Measurements from ENCODE around the gene PTEN.

Gene PTEN

DNA sequence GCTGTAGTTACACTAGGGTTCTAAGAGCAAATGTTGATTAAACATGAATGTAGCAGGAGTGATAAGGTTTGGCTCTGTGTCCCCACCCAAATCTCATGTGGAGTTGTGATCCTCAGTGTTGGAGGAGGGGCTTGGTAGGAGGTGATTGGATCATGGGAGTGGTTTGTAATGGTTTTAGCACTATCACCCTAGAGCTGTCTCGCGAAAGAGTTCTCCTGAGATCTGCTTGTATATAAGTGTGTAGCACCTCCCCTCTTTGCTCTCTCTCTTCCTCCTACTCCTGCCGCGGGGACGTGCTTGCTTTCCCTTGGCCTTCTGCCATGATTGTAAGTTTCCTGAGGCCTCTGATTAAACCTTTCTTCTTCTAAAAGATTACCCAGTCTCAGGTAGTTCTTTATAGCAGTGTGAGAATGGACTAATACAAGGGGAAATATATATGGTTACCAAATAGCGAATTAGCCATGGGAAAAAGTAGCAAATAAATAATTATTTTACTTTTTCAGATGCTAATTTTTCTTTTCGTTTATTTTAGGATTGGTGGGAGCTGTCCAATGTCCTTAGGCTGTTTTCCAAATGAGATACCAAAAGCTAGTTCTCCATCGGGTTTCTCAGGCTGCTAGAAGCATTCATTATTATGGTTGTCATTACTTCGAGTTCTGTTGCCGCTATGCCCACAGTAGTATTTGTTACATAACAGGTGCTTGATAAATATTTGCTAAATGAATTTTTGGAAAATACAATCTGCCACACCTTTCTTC, 58.7 kb downstream of the PTEN start:
- no peak for DNase-seq (ENCODE audit: low read depth)

DNA sequence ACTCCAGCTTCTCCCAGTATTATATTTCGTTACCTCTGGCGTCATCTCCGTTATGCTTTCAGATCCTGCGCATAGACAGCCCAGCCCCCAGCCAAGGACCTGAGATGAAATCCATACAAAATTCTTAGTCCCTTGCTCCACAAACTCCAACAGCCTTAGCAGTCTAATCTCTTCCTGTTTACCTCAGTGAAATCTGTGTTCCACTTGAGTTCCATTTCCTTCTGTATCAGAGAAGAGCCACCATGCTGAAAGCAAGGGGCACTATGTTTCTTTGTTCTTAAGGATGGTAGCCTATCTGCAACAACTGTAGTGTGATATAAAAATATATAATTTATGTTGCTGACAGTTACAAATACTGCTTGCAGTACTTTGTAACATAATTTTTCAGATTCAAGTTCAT, 59.8 kb downstream of the PTEN start:
- DNase-seq (ENCODE audit: low read depth), result no peak

DNA sequence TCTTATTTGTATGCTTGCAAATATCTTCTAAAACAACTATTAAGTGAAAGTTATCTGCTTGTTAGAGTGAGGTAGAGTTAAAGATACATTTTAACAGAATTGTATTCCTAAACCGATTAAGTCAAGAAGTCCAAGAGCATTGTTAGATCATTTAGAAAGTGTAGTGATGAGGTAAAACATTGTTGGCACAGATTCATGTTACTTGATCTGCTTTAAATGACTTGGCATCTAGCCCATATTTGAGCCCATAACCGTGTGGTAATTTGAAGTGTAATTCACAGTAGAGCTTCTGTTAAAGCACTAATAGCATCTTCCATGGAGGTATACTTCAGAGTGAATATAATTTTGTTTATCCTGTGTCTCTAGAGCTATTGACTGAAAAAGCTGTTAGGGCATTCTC, 62.1 kb downstream of the PTEN start:
- no peak for DNase-seq (ENCODE audit: low read depth)

DNA sequence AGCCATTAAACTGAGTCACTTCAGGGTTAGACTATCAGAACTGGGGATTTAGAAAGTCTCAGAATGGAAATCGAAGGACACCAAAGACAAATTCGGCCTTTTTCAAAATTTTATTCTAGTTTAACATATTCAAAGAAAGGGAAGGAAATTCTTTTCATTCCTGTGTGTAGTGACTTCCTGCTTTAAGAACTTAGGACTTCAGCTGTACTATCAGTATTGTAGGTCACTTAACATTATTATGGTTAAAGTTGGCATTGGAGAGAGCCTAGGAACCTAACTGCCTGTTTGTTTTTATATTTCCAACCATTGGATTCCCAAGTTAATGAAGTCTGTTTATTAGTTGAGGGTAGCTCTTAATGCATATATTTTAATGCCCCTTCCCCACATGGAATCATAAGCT, 63.7 kb downstream of the PTEN start:
- no peak for DNase-seq (ENCODE audit: low read depth)

DNA sequence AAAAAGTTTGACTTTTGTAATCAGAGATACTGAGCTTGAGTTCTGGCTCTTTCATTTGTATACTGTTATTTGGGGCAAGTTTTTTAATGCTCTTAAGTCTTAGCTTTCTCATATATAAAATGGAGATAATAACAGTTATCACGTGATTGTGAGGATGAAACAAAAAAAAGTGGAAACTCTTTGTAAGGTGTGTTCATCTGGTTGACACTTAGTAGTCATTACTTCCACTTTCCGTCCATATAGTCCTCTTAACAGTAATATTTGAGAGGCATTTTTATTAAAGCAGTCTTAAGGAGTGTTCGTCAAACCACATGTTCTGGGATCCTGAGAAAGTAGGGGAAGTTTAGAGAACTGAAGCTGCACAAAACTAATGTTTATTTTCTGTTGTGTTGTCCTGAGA, 65.6 kb downstream of the PTEN start:
- no peak for DNase-seq (ENCODE audit: low read depth)

DNA sequence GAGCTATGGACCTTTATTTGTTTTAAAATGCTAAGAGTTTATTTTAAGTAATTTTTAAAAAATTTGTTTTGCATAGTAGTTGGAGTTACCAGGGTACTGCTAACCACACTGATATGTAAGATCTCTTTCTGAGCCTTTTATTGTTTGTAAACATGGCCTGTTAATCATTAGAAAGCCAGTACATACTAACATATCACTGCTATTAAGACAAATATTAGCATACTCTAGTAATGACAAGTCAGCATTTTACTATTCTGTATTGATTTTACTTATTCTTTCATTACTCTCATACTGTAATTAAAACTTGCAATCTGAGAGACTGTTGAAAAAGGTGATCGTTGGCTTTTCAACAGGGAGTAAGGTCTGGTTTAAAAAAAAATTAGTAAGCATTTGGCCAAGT, 66.7 kb downstream of the PTEN start:
- DNase-seq (ENCODE audit: low read depth), result no peak

DNA sequence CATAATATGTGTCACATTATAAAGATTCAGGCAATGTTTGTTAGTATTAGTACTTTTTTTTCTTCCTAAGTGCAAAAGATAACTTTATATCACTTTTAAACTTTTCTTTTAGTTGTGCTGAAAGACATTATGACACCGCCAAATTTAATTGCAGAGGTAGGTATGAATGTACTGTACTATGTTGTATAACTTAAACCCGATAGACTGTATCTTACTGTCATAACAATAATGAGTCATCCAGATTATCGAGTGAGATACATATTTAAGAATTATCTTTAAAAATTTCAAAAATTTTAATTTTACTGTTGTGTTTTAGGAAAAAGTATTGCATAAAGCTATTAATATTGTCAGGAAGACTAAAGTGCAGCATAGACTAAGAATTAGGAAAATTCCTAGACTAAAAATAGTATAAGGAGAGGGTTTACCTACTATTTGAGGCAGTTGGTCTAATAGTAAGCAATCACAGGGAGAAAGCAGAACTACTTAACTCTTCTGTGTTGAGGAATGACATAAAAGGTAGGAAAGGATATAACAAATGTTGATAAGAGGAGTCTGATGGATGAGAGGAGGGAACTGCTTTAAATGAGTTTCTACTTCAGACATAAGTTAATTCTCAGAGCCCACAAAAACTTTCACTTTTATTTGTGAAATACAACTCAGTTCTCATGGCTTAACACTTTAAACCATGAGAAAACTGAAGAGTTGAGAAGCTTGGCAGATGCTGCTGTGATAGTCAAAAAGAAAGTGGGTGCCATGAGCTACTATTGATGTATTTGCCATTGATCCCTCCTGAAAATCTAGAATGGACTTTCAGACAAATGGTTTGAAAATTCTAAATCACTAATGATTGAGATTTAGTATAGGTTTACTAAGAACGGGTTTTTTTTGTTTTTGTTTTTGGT, 67.8 kb downstream of the PTEN start:
- DNase-seq (ENCODE audit: low read depth), result no peak

DNA sequence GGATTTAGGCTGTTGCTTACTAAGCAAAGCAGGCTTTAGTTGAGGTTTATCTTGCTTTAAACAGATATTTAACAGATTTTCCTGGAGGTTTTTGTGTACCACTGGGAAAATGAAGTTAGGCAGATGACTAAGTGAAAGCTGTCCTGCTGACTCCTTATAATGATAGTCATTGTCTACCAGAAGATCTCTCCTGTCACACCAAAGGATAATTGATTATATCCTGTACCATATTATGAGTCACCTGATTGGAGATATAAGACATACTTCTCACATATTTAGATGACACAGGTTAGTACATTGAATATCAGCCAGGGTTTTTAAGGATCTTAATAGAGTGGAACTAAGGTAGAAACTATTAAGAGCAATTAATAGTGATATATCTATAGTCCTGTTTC, 68.4 kb downstream of the PTEN start:
- DNase-seq (ENCODE audit: low read depth), result no peak

DNA sequence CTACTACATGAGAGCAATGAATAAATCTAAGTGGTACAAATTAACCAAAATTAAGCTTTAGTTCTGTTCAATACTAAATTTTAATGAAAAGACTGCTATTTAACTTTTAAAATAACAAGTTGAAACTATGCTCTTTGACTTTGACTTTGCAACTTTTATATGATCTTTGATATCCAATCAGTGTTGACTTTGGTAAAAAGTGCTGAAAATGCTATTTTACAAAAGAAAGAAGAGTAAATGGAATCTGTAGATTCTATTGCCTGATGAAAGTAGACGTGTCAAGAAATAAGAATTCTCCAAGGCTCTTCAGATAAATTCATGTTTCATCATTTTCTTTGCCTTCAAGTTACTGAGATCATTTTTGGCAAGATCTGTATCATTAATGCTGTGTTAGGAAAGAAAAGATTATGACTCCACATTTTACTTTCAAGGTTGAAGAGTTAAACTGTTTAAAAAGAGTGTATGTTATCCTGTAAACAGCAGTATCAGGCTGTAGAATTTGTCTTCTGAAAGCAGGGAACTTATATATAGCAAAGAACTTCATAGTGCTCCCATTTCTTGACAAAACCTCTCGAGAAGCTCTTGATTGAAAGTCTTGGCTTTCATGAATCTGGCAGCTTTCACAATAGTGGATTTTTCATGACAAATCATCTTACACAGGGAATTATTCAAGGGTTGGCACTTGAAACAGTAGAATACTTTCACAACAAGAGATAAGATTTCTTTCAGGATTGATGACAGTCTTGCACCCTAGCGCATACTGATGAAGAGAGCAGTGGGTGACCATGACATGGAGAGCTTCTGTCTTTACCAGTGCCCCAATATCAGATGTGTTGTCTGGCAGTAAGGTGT, 72.1 kb downstream of the PTEN start:
- no peak for DNase-seq (ENCODE audit: low read depth)

DNA sequence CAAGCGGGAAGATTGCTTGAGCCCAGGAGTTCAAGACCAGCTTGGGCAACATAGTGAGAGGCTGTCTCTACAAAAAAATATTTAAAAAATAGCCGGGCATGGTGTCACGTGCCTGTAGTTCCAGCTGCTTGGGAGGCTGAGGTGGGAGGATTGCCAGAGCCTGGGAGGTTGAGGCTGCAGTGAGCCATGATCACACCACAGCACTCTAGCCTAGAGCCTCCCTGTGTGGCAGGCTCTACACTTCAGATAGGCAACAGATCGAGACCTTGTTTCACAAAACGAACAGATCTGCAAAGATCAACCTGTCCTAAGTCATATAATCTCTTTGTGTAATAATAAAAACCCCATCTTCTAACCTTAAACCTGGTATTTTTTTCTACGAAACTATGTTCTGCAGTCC, 76.8 kb downstream of the PTEN start:
- no peak for DNase-seq (ENCODE audit: low read depth)

DNA sequence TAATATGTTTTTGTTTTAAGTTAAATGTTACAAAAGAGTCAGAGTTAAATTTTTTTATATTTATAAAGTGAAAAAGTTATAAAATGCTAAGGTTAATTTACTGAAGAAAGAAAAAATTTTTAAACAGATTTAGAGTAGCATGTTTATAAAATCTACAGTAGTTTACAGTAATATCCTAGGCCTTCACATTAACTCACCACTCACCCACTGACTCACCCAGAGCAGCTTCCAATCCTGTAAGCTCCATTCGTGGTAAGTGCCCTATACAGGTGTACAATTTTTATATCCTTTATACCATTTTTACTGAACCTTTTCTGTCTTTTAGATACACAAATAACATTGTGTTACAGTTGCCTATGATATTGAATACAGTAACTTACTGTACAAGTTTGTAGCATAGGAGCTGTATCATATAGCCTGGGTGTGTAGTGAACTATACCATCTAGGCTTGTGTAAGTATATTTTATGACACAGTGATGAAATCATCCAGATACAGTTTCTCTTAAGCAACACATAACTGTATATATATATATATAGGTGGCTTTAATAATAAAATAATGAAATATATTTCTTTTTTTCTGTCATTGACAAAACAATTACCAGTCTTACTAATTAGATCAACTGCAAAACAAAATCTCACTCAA, 79.6 kb downstream of the PTEN start:
- no peak for DNase-seq (ENCODE audit: low read depth)

DNA sequence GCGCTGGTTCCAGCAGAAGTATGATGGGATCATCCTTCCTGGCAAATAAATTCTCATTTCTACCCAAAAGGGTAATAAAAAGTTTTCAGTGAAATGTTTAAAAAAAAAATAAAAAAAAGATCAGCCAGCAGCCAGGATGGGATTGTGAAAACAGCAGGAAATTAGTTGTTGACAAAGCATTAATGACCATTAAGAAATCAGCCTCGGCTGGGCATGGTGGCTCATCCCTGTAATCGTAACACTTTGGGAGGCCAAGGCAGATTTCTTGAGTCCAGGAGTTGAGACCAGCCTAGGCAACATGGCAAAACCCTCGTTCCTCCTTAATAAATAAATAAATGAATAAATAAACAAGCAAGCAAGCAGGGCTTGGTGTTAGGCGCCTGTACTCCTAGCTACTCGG, 82.6 kb downstream of the PTEN start:
- no peak for DNase-seq (ENCODE audit: low read depth)

DNA sequence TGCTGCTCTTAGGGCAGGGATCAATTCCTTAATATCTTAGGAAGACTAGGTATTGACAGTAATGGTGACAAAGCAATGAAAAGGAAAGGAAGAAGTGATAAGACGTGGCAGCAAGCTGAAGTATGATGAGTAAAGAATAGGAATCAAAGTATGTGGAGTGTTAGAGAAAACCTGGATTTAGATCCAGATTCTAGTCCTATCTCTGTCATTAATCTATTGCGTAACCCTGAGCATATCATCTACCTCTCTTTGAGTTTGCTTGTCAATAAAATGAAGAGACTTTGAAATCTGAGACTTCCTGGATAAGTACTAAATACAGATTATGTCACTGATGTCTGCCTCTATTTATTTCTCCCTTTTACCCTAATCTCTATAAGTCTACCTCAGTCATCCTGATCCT, 89.2 kb downstream of the PTEN start:
- DNase-seq (ENCODE audit: low read depth), result no peak

DNA sequence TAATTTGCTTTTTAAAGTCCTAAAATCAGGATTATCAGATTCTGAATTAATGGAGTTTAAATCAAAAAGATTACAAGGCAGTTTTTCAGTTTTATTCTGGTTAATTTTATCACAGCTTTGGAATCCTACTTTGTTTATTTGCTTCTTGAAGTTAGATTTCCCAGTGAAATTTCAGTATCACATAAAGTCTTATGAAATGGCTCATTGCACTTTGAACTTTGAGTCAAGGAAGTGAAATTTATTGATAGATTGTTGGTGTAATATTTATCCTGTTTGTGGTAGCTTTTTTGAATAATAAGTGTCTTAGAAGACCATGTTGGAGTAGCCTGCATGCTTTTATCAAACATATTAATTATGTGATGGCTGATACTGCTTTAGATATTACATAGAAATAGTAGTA, 92.6 kb downstream of the PTEN start:
- DNase-seq (ENCODE audit: low read depth), result no peak

DNA sequence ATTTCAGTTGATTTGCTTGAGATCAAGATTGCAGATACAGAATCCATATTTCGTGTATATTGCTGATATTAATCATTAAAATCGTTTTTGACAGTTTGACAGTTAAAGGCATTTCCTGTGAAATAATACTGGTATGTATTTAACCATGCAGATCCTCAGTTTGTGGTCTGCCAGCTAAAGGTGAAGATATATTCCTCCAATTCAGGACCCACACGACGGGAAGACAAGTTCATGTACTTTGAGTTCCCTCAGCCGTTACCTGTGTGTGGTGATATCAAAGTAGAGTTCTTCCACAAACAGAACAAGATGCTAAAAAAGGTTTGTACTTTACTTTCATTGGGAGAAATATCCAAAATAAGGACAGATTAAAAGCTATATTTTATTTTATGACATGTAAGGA, 94.3 kb downstream of the PTEN start:
- DNase-seq (ENCODE audit: low read depth), result no peak

DNA sequence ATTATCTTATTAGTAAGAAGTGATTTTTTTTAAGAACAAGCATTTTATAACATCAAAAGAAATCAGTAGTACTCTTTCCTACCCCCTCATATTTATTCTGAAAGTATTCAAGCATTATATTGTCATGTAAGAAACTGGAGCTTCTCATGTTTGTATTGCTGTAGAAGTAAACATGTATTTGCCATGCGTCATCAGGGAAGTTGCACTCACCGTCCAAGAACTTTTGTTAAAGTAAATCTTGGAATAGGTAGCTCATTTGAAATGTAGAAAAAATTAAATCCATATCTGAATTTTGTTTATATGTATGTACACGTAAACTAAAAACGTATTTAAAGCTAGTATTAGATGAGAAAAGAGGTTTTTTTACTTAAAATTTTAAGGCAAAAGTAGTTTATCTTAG, 96.8 kb downstream of the PTEN start:
- no peak for DNase-seq (ENCODE audit: low read depth)

DNA sequence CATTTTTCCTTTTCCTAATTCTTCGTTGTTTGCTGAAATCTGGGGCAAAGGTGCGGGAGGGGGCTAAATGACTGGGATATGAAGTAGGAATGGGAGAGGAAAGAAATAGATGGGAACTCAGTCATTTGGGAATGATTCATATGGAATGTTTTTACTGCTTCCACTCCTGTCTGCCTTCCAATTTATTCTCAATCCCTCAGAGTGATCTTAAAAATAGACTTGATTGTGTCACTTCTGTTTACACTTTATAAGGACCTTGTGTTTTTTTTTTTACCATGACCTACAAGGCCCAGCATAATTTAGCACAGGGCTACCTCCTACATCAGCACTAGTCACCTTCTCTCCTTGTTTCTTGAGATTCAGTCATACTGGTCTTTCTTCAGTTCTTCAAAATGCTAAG, 97.9 kb downstream of the PTEN start:
- DNase-seq (ENCODE audit: low read depth), result no peak

DNA sequence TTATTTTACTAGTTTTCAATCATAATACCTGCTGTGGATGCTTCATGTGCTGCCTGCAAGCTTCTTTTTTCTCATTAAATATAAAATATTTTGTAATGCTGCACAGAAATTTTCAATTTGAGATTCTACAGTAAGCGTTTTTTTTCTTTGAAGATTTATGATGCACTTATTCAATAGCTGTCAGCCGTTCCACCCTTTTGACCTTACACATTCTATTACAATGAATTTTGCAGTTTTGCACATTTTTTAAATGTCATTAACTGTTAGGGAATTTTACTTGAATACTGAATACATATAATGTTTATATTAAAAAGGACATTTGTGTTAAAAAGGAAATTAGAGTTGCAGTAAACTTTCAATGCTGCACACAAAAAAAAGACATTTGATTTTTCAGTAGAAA, 103.0 kb downstream of the PTEN start:
- DNase-seq (ENCODE audit: low read depth), result no peak

DNA sequence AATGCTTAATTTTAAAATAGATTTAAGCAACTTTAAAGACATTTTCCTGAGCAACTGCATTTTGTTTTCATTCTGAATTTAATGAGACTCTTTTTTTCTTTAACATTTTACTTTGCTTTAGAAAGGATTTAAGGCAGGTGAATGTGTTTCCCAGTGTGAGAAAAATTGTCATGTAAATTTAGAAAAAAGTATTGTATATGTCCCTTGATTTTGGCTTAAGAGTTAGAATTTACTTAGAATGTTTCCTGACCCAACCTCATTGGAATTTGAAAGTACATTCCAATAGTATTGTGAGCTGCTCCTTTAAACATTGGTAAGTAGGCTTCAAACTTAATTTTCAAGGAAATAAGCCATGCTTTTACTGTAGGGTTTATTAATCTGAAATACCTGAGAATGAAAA, 110.2 kb downstream of the PTEN start:
- no peak for DNase-seq (ENCODE audit: low read depth)

DNA sequence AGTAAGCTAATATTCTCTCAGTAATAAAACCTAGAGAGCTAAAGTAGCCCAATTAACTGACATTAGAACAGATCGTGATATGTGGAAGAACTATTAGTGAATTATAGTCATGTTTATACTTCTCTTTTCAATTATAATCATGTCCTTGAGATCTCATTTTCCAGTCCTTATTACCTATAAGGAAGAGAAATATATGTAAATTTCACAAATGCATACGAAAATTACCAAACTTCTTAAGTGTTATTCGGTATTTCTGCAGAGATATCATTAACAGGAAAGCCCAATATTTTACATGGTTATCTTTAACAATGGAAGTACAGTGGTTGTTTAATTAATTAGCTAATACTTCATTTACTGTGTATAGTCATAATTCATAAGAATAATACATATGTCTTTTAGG, 110.7 kb downstream of the PTEN start:
- no peak for DNase-seq (ENCODE audit: low read depth)

DNA sequence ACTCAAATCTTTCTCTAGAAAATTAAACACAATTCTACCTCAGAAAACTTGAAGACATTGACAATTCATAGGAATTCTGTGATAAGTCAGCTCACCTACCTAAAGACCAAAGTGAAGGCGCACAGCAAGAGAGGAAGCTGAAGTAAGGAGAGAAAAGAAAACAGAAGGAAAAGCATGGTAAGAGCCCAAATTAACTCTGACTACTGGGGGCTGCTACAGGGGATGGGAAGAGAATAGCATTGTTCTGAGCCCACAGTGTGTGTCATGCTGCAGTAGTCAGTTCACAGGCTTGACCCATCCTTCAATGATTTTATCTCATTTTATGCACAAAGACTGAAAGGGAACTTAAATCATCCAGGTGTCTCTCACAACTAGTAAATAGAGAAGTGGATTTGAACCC, 111.3 kb downstream of the PTEN start:
- no peak for DNase-seq (ENCODE audit: low read depth)

DNA sequence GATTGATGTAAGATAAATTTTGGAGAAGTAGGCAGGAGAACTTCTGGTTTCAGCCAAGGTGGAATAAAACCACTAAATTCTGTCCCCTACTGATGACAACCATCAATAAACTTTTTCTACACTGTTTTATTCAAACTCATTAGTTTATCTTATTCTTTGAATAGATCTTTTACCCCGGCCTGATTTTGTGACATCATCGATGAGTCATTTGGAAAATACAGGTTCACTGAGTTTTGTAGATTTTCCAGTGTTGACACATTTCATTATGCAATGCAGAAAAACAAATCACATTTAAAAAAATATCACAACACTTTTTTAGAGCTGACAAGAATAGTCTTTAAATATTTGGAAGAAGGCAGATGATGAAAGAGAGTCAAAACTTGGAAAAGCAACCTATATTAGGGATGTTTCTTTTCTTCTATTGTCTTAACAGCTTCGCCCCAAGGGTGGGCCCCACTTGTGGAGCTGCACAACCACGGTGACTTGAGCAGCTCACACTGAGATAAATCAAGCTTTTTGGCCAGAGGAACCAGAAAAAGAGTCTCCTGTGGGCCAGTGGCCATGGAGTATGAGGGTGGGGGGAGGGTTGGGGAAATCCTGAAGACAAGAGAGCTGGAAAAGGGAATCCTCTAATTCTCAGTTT, 112.8 kb downstream of the PTEN start:
- DNase-seq (ENCODE audit: low read depth), result no peak
